RCC 7860 (cell line): ENCODE data around the gene EWSR1.

Source experiments
- DNase-seq: peaks from one replicate; pipeline ENCODE4 v3.0.0-alpha.2; 2015; ENCODE audit warnings: low spot score
- FAIRE-seq: peaks from 2 replicates; lab custom pipeline; 2012; peaks lifted over from hg19 to GRCh38; lab: Jason Lieb, UNC

Gene EWSR1

GRCh38 chr22:29302402-29302680, 34.3 kb downstream of the EWSR1 start:
- FAIRE-seq, result no peak
- DNase-seq, result no peak

GRCh38 chr22:29302681-29303465, 34.8 kb downstream of the EWSR1 start:
- FAIRE-seq (no peak), DNase-seq (no peak)

- FAIRE-seq (no peak), DNase-seq (no peak)
Measured at GRCh38 chr22:29305836-29306174, 37.7 kb downstream of the EWSR1 start.

GRCh38 chr22:29306175-29306834, 38.2 kb downstream of the EWSR1 start, which contains the start of gene GAS2L1:
GAS2L1 (plus strand) TSS chr22:29306650; CDS start chr22:29308106, 1,456 bp downstream.
- FAIRE-seq (no peak), DNase-seq (peak; percentile 58)

- no peak for FAIRE-seq
- peak; percentile 42 for DNase-seq
Measured at GRCh38 chr22:29306835-29307595, 38.9 kb downstream of the EWSR1 start.

- FAIRE-seq (no peak), DNase-seq (no peak)
Measured at GRCh38 chr22:29307596-29308147, 39.6 kb downstream of the EWSR1 start.

- no peak for FAIRE-seq
- no peak for DNase-seq
Measured at GRCh38 chr22:29308148-29308790, 40.2 kb downstream of the EWSR1 start.

- DNase-seq (peak; percentile 60), FAIRE-seq (no peak)
Measured at GRCh38 chr22:29308791-29309262, 40.8 kb downstream of the EWSR1 start.

GRCh38 chr22:29309332-29310064, 41.4 kb downstream of the EWSR1 start:
- DNase-seq, result no peak
- FAIRE-seq, result no peak

- DNase-seq (no peak), FAIRE-seq (no peak)
Measured at GRCh38 chr22:29310065-29310862, 42.2 kb downstream of the EWSR1 start.

GRCh38 chr22:29310863-29311339, 42.8 kb downstream of the EWSR1 start:
- peak; percentile 90 for DNase-seq
- FAIRE-seq, result peak; percentile 78

GRCh38 chr22:29311464-29312217, 43.6 kb downstream of the EWSR1 start:
- DNase-seq (no peak), FAIRE-seq (no peak)

GRCh38 chr22:29312218-29313125, 44.4 kb downstream of the EWSR1 start:
- FAIRE-seq, result no peak
- DNase-seq, result no peak

GRCh38 chr22:29313126-29313575, 45.1 kb downstream of the EWSR1 start:
- DNase-seq (no peak), FAIRE-seq (no peak)

GRCh38 chr22:29313576-29314466, 45.8 kb downstream of the EWSR1 start:
- no peak for DNase-seq
- FAIRE-seq, result no peak

GRCh38 chr22:29314537-29315285, 46.6 kb downstream of the EWSR1 start:
- no peak for DNase-seq

More at GRCh38 chr22:29314537-29315285, 46.6 kb downstream of the EWSR1 start:
- FAIRE-seq, result no peak
